ENCODE results near the gene OR4D9.
"Not testable (repeated sequence)": the region's sequence is repeated elsewhere in the genome, so short reads cannot be mapped to it uniquely, and the experiment has no call there.

- not testable (repeated sequence) for TF ChIP-seq CTCF (IDR thresholded peaks at IDR 0.05; ENCODE audit: insufficient read depth, low read length, poor library complexity, severe bottlenecking); EZH2phosphoT487 (conservative IDR thresholded peaks at IDR 0.05; ENCODE audit: low read length)
These were observed 8.8 kb downstream of the OR4D9 start for GRCh38 chr11:59520139-59520538.
